HG02981 (cell line): ENCODE results near the gene PTPRN2.

Experiments
- ATAC-seq: cut with Tn5 transposase; IDR thresholded peaks from one replicate; pipeline ENCODE4 v1.9.1; 2021; ENCODE audit warnings: mild to moderate bottlenecking, moderate library complexity; ENCODE audit not compliant: unreplicated experiment

The PTPRN2 gene

DNA sequence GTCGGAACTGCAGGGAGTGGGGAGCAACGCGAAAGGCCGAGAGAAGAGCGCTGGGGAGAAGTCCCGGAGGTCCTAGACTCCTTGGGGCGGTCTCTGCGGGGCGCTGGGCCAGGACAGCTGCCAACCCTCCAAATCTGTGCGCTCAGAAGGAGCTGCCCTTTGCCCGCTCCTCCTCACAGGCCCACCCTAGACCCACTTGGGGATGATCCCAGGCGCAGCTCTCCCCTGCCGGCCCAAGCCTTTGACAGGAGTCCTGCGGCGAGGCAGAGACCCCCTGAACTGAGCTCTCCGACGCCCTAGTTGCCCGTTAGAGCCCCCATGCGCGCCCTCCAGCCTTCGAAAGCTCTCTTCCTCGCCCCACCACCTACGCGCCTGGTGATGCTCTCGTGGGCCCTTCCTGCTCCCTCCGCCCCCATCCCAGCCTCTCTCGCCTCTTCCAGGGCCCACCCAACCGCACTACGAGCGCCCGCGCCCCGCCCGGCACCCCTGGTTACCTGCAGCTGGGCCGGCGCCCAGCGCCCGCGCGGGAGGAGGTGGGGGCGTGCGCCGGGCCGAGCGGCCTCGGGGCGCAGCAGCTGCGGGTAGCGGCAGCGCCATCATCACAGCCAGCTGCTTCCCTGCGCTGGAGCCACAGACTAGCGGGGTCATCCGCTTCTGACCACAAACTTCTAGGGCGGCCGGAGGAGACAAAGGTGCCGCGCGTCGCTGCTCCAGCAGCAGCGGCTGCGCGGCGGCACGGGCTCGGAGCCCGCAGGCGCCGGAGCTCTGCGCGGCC is 897.4 kb downstream of the PTPRN2 start:
- ATAC-seq: no peak

DNA sequence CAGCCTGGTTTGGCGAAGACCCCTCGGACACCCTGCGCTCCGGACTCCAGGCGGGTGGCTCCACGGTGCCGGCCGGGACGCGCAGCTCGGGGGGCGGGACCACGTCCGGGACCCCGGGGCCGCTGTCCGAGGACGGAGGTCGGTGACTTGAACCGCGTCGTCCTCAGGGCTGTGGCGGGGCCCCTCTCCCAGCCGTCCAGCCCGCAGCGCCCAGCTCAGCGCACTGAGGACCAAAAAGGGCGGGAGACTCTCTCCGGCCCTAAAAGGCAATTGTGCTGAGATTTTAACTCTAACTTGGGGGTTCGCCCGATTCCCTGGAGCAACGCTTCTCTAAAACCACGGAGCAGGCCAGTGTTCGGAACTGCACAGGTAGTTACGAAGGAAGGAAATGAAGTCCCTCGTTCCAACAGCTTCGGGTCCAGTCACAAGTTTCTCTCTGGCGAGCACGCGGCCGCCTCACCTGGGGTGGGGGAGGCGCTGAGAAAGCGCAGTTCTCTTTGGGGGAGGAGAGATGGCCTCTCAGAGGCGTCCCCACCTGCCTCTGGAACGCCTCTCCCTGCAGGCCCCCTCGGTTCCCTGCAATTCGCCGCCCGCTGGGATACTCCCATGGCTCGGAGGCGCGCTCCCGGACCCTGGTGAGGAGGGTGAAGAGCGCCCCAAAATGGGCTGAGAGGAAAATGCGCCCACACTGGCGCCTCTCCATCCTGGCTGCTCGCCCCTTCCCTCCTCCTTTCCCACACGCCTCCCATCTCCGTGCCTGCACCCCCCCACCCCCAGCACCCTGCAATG is 898.2 kb downstream of the PTPRN2 start:
- ATAC-seq: no peak

DNA sequence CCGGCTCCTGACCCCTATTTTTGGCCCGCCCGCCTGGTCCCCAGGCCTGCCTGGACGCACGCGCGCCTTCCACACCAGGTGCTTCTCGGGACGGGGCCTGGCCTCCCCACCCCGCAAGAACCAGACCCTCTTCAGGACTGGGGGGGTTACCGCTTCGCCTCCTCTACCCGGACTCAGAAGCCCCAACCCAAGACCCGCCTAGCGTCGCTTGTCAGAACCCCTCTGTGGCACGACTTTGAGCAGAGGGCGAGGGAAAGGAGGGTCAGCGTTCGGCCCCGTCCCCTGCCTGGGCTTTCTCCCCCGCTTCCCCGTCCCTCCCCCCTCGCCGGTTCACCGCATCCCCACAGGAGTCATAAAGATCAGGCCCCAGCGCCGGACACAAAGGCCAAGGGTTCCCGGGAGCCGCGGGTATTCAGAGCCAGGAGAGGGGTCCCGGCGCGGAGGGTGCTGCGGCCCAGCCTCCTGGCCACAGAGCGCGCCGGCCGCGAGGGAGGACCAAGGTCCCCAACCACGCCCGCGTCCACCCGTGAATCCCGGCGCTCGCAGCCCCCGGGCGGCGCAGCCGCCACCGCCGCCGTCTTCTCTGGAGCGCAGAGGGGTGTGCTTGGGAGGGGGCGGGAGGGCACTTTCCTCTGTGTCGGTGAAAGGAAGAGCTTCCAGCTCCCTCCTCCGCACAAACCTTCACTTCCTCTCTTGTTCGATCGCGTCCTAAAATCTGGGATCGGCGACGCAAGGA is 898.9 kb downstream of the PTPRN2 start:
- no peak for ATAC-seq

DNA sequence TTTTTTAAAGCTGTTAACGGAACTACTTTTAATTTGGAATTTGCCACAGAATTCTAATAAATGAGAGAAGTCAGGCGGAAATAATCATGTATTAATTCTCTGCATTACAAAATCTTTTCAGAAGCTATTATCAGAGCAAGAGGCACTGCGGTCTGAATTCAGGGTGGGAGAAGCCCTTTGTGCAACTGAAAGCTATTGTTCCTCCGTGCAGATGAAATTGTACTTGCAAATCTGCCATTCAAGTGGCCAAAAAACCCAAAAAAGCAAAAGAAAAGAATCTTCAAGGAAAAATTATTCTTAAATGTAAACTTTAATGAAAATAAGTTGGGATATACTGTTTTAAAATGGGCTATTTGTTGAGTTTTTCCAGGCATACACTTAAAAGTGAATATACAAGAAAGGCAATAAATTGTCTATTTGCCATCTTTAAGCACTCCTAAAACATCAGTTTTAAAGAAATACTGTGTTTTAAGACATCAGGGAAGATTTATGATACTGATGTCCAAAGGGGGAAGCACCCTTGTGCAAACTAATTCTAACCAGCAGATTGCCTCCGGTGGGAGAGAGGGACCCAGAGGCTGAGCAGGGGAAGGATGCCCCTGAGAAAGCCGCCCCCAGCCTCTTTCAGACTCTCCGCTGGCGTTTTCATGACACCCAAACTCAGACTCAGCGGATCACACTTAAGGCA is 899.6 kb downstream of the PTPRN2 start:
- no peak for ATAC-seq

DNA sequence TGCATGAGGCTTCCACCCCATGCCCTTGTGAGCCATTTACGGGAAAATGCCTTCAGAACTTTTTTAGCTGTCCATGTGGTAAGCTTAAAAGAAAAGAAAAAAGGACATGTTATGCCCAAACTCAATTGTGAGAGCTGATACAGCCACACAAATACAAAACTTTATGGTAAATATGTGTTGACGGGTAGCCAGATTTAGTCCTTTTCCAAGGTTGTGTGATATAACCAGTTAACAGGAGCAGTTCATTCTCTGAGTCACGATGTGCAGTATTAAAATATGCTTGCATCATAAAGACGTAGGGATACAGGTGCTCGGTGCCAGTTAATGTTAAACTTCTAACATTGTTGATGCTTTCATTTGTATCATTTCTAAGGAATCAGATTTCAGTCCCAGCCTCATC is 900.5 kb downstream of the PTPRN2 start:
- no peak for ATAC-seq

DNA sequence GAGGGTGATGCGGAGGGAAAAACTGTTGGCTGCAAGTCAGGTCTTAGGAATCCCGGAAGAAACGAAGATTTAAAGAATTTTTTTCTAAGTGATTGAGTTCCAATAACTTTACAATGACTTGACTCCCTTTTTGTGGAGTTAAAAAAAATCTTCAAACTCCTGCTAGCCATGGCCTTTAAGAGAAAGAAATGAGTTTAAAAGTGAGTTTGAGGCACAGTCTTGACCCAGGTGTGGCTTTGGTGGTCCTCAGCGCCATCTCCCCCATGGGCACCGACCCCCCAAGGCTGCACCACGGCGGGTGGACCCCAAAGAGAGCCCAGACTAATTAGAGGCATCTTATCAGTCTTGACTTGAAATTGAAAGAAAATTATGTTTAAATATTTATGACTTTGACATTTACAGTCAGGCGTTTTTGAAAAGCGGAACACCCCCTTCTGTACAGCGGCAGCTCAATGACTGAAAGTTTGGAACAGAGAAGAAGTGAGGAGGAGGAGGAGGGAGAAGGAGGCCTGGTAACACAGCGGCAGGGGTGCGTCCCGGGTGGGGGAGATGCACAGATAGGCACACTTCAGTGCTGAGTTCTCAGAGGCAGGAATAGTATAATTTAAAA is 901.2 kb downstream of the PTPRN2 start:
- no peak for ATAC-seq

DNA sequence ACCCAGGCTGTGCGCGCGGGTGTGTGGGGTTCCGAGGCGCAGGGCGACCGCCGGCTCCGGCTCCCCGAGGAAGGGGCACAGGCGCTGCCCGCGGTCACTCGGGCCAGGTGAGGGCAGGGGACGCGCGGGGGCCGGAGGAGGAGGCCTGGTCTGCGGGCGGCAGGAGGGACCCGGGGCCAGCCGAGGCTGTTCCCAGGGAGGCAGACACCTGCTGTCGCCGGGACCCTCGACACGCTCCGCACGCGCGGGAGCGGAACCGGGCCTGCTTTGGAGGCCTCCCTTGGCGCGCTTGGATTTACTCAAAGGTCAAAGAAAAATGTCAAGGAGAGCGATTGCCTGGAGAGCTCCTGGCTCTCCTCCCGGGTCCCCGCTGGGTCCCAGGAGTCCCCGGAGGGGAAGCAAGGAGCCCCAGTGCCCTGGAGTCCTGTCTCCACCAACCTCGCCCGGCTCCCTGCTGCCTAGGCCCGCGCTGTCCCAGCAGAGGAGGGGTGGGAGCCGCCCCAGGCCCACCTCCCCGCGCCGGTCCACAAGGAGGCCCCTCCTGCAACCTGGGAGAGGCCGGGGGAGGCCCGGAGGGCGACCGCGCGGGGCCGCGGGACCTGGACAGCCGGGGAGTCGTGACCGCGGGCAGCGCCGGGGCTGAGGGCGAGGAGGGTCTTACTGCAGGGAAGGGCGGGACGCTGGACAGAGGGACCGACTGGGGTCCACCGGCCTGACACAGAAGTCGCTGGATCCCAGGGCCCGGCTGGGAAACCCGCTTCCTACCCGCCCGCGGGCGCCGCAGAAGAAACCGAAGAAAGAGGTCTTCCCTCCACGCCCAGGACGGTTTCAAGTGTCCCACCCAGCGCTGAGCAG is 902.0 kb downstream of the PTPRN2 start:
- no peak for ATAC-seq

DNA sequence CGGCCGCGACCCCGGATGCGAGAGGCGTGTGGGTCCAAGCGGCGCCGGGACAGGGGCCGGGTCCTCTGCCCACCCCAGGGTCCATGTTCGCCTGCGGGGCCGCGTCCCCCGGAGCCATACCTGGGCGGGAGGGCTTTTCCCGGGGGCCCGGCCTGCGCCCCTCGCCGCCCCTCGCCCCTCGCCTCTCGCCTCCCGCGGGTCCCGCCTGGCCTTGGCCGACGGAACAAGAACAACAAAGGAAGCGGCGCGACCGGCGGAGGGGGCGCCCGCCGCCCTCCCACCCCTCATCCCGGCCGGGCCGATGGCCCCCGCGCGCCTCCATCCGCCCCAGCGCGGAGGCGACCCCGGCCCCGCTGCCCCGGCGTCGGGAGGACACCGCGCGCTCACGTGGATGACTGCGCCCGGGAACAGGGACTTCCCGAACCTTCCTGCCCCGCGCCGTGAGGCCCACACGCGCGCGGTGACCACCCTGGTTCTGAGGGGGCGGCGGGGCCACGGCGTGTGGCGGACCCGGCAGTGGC is 902.7 kb downstream of the PTPRN2 start:
- no peak for ATAC-seq

DNA sequence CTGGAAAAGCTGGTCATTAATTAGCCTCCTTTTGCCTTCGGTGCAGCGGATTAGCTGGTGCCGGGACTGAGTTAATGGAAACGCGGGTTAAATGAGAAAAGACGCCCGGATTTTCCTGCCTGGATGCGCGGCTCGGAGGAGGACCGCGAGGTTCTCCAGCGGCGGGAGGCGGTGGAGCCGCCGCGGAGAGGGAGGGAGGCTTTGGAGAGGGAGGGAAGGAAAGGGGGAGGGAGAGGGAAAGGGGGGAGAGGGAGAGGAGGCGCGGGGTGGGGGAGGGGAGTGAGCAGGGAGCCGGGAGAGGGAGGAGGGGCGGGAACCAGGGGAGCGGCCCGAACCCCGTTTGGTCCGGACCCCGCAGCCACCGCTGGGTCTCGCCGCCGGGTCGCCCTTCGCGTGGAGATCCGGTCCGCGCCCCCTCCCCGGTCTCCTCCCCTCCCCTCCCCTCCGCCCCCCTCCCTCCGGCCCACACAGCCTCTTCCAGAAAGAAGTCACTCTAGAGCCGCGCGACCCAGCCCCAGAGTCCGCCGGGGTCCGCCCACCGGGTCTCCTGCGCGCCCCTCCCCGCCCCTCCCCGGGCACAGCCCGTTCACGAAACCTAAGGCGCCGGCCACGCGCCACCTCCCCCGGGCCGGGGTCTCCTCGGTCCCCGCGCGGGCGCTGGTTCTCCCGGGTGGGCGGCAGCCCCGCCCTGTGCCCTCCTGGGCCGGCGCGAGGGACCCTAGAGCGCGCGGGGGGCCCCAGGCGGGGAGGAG is 903.3 kb downstream of the PTPRN2 start:
- ATAC-seq: no peak

DNA sequence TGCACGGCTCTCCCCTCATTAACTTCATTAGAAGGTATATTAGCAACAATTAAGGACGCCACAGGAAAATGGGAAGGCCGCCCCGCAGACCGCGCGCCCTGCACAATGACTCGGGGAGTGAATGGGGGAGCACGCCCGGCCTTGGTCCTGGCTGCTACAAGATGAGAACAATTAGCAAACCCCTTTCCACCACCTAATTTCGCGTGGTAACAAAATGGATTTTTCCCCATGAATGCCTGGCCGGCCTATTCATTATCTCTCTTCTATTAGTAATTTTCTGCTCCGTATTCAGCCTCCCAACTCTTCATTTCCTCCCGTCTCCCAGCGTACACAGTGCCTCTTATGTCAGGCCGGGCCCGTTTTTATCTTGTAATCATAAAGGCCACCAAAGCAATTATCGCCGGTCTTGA is 903.9 kb downstream of the PTPRN2 start:
- no peak for ATAC-seq

DNA sequence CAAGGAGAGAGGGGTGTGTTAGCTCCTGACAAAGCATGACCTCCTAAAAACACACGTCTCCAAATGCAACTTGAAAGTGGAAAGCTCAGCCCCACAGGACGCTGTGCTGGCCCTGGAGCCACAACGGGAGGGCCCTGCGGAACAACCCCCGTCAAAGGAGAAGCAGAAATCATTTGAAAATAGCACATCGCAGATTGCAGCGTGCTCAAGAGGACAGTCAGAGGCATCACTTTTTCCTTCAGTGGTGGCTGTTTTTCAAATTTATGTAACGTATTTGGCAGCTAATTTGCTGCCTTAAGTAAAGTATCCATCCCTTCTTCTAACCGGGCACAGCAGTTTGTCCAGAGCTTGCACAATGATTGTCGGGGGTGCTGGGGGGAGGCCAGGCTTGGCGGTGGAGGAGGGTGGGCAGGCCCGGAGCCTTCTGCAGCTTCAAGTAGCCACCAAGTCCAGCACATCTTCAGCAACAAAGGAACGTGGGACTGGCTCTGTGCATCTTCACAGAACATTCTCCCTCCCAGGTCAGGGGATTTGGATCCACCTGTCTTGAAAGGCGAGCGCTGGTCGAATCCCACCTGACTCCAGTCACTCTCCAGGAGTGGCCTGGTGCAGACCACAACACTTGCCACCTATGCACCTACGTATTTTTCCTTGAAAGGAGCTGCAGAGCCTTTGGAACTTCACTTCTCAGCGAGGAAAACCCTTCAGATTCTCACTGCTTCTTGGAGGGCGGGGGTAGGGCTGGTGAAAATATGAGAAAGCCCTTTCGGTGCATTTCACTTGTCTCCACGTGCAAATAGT is 904.5 kb downstream of the PTPRN2 start:
- ATAC-seq: no peak

DNA sequence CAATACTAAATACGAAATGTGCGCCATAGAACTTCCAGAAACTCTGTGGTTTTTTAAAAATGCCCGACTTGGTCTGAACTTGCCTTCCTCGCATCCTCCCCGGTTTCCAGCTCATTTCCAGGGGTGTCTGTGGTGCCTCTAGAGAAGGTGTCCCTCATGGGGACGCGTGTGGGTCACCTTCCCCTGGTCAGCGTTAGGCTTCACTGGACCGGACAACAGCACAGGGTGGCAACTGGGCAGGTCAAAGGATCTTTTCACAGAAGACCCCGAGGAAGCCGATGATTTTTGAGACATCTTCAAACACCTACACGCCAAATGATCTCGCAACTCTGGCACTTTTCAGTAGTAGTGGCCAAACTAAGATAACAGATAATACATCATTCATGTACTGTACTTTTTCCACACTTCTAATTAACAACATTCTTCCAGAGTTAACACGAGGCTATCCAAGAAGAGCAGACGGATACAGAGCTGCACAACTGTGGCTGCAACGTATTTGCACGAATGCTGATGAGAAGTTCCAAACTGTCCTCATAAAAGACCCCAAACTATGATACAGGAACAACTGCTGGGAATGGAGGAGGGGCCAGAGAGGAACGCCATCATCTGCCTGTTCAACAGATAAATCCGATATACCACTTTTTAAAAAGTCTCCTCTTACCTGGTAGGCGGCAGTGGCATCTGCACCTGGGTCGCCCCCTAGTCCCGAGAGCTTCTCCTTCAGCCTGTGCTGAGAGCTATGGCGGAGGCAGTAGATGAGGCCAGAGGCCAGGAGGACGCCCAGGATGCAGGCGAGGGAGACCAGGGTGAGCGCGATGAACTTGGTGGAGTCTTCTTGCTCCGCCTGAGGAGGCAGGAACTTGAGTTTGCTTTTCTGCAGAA is 905.3 kb downstream of the PTPRN2 start:
- no peak for ATAC-seq

DNA sequence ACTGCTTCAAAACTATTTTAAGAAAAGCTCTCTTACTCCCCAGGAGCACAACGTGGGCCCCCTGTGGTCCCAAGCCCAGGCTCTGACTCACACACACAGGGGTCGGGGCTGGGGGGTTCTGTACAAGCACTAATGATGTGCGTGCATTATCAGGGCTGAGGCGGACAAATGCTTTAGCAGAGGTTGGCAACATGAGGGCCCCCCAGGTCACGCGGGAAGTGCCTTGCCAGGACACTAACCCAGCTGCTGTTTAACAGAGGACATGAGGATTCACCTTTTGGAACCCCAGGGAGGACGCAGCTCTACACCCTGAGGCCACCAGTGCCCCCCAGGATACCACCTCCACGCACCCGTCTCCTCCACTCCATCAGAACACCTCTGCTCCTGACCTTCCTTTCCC is 908.0 kb downstream of the PTPRN2 start:
- no peak for ATAC-seq

DNA sequence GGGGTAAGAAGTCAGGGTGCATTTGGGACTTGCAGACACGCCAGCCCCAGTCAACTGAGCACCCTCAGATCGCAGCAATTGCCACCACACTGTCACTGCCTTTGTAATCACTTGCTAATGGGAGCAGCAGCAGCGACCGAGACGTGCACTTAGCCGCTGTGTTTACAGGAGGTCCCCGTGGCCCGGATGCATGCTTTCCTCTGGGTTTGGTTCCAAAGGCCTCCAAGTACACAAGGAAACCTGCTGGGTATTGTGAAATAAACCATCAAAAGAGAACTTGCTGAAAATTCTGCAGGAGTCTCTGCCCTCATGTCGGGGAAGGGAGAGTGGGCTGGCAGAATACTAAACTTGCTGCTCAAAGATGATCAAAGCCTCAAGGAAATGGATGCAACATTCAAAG is 909.1 kb downstream of the PTPRN2 start:
- no peak for ATAC-seq

DNA sequence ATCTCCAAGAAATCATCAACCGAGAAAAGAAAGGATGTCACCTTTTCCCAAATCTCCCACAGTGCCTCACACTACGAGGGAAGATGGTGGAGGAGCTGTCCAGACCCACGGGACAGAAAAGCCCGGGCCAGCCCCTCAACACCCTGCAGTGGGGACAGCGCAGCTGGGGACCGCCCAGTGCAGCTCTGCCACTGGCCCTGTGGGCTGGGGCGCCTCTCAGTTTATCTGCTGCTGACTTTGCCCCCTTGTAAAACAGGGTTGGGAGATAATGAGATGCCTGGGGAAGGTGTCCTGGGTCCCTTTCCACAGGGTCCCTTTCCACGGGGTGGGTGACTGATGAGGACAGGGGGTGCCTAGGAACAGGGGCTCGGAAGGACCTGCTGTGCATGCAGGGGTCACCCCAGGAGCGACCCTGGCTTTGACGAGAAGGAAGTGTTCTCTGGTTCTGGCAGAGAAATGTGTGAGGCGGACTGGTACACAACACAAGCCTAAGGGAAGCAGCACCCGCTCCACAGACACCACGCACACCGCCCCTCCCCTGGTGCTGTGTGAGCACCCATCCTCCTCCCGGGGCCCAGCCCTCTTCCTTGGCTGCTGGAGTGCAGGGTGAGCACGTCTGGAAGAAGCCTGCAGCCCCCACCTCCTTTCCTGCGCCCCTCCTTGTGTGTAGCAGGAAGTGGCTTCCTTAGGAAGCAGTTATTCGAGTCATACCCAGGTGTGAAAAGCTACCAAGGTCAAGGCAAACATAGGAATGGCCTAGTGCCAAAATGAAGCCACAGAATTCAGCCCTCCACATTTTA is 911.0 kb downstream of the PTPRN2 start:
- no peak for ATAC-seq

DNA sequence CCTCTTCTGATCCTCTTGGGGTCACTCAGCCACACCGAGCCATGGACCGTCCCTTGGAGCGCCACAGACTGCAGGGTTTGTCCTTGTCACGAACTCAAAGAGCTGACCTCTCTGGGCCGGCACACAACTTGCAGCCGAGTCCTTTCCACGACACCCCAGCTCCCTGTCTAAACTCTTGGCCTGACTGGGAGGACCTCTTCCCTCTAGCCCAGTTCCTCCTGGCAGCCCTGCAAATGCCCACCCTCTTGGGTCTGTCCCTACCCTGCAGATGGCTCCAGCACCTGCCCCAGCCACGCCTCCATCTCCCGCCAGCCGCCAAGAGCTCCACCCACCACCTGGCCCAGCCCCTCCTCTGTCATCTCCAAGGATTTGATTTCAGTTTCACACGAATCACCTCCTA is 911.6 kb downstream of the PTPRN2 start:
- ATAC-seq: no peak
